Endothelial cell of umbilical vein (primary cell): ENCODE results near the gene HBA2.

Experiments used
- FOS ChIP-seq: IDR thresholded peaks from 2 replicates; pipeline ENCODE4 v1.6.1; 2011; ENCODE audit warnings: mild to moderate bottlenecking, low read length, moderate library complexity, borderline replicate concordance; ENCODE audit not compliant: insufficient read depth
- MYC ChIP-seq: IDR thresholded peaks from one replicate; pipeline ENCODE4 v1.6.1; 2011; ENCODE audit warnings: mild to moderate bottlenecking, low read depth, low read length
- POLR2A ChIP-seq: IDR thresholded peaks from 2 replicates; pipeline ENCODE4 v1.6.1; 2012; ENCODE audit warnings: low read depth, mild to moderate bottlenecking, control low read depth, low read length
- POLR2AphosphoS5 ChIP-seq: IDR thresholded peaks from 2 replicates; pipeline ENCODE4 v1.6.1; 2012; ENCODE audit warnings: low read depth, mild to moderate bottlenecking, control low read depth, low read length, moderate library complexity; ENCODE audit not compliant: insufficient read depth
- TF ChIP-seq, protein P1 (sequence below), 2 donors: IDR thresholded peaks; 1 replicate in 1 of 2; 2 replicates in 1 of 2; pipeline ENCODE4 v1.5.1; 2011; ENCODE audit warnings: low read length in 2 of 2, mild to moderate bottlenecking in 2 of 2, moderate library complexity in 2 of 2, control low read depth in 1 of 2, inconsistent platforms in 1 of 2, low read depth in 1 of 2; ENCODE audit not compliant: insufficient read depth in 1 of 2; ENCODE audit errors: extremely low read depth in 1 of 2
- TF ChIP-seq, protein P2 (sequence below): IDR thresholded peaks from 2 replicates; pipeline ENCODE4 v1.6.1; 2011; ENCODE audit not compliant: insufficient read depth, insufficient read length

DNA sequence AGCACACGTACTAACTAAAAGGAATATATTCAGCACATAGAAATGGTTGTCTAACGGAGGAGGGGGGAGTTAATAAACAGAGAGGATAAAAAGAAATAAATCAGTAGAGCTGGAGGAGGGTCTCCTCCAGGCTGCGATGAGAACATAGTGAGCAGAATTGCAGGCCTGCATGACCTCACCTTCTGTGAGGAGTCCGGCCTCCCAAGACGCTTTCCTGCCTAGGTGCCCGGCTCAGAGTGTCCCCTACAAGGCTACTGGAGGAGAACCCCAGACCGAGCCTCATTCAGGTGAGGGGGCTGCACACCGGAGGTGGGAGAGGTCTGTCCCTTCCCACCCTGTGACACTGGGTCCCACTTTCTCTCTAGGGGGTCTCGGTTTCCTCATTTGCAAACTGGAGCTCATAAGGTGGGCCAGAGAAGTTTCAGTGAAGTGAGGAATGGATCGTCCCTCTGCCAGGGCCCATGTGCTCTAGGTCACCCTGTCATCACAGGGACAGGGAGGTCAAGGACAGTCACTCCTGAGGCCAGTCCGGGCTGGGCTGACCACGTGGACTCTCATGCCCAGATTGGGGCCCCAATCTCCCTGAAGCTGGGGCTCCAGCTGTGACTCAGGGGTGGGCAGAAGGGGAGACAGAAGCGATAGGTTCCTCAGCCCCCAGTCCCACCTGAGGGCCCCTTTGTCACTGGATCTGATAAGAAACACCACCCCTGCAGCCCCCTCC lies 10.2 kb upstream of the HBA2 start:
- TF ChIP-seq, protein P1, sequence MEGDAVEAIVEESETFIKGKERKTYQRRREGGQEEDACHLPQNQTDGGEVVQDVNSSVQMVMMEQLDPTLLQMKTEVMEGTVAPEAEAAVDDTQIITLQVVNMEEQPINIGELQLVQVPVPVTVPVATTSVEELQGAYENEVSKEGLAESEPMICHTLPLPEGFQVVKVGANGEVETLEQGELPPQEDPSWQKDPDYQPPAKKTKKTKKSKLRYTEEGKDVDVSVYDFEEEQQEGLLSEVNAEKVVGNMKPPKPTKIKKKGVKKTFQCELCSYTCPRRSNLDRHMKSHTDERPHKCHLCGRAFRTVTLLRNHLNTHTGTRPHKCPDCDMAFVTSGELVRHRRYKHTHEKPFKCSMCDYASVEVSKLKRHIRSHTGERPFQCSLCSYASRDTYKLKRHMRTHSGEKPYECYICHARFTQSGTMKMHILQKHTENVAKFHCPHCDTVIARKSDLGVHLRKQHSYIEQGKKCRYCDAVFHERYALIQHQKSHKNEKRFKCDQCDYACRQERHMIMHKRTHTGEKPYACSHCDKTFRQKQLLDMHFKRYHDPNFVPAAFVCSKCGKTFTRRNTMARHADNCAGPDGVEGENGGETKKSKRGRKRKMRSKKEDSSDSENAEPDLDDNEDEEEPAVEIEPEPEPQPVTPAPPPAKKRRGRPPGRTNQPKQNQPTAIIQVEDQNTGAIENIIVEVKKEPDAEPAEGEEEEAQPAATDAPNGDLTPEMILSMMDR (IDR thresholded peaks at IDR 0.05; ENCODE audit: extremely low read depth in 1 of 2, insufficient read depth in 1 of 2, low read depth in 1 of 2, low read length in 2 of 2), result no peak
- TF ChIP-seq, protein P2, sequence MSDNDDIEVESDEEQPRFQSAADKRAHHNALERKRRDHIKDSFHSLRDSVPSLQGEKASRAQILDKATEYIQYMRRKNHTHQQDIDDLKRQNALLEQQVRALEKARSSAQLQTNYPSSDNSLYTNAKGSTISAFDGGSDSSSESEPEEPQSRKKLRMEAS, result no peak
- TF ChIP-seq FOS (no peak), POLR2AphosphoS5 (no peak), MYC (no peak), POLR2A (no peak)
